Left lung (tissue), 10 donors: Measurements from ENCODE around the gene TSPAN14. TPM values are rescaled to one million over a fixed set of nuclear protein-coding genes. Genes with fewer than 3 reads are reported as not detected.

Source experiments
- ATAC-seq: fragments of 200-7000 bp; cut with Tn5 transposase; one replicate; pipeline ENCODE4 v1.9.1; 2020; ENCODE audit warnings: moderate library complexity
- DNase-seq, 4 donors: peaks; one replicate each; pipeline ENCODE4 v3.0.0-alpha.2; 2013 to 2020
- H3K27ac ChIP-seq, 2 donors: fragments of 200-600 bp; sonication (generic) in 1 of 2; one replicate each; pipeline versions ENCODE4 v1.5.0 to v1.8.0; 2020 to 2021
- H3K27me3 ChIP-seq, 2 donors: fragments of 200-600 bp; sonication (generic) in 1 of 2; one replicate each; pipeline versions ENCODE4 v1.5.0 to v1.8.0; 2020 to 2021
- H3K36me3 ChIP-seq, 2 donors: fragments of 200-600 bp; sonication (generic) in 1 of 2; one replicate each; pipeline versions ENCODE4 v1.5.0 to v1.8.0; 2020 to 2021
- H3K4me1 ChIP-seq, 2 donors: fragments of 200-600 bp; one replicate each; pipeline ENCODE4 v1.8.0; 2021
- H3K4me3 ChIP-seq, 2 donors: fragments of 200-600 bp; sonication (generic) in 1 of 2; one replicate each; pipeline versions ENCODE4 v1.5.0 to v1.8.0; 2020 to 2021; ENCODE audit warnings: mild to moderate bottlenecking in 1 of 2
- H3K9me3 ChIP-seq, 2 donors: fragments of 200-600 bp; sonication (generic) in 1 of 2; one replicate each; pipeline versions ENCODE4 v1.5.0 to v1.8.0; 2020 to 2021
- CTCF ChIP-seq, 2 donors: fragments of 200-600 bp; sonication (generic) in 1 of 2; IDR thresholded peaks; one replicate each; pipeline versions ENCODE4 v1.5.0 to v1.8.0; 2021; ENCODE audit warnings: antibody characterized with exemption in 2 of 2
- intact Hi-C, 2 donors: fragments of 100-400 bp; cut with DNase I; formaldehyde crosslinking; loops; one replicate each; pipeline versions ENCODE4 v1.11.2 to v1.14.2; 2022
- polyA plus RNA-seq, 6 donors: library from polyadenylated mRNA; unstranded; fragments of 120-200 nt; gene quantifications; one replicate each; pipeline ENCODE4 v1.2.1, GENCODE V29; 2013; ENCODE audit not compliant: insufficient read length in 6 of 6
- total RNA-seq, 2 donors: library from RNA; stranded (reverse); fragmentation: NEBNext Ultra II Directional; extraction: Animal tissue kit (Norgen Biotek cat#: 25700); gene quantifications; one replicate each; pipeline ENCODE4 v1.2.1, GENCODE V29; 2021
- donor health status: DM: no; HTN: yes; CAD: no.
- donor health status: DM: no; HTN: no; CAD: no.

The TSPAN14 gene
- total and polyA plus RNA-seq, 8 donors, result 76.4 to 158 (median 85.9) TPM

GRCh38 chr10:80485076-80485945 lies 31.2 kb downstream of the TSPAN14 start:
- Histone ChIP-seq H3K4me1 (peaks cover 36 to 96% of the 10 kb centered on the region in 2 donors), H3K9me3 (no peaks in the 10 kb centered on the region), H3K27ac (peak overlapping the region; percentile 58 to 90), H3K4me3 (no peak overlapping the region), H3K27me3 (no peaks in the 10 kb centered on the region), H3K36me3 (peaks cover 0 to 21% of the 10 kb centered on the region in 2 donors)
- no peak for DNase-seq
- ATAC-seq, result peak; percentile 16
- intact Hi-C loops, result no loop called here
- no peak for TF ChIP-seq CTCF (IDR thresholded peaks at IDR 0.05)

- no peaks in the 10 kb centered on the region for H3K27me3 ChIP-seq
- no peak overlapping the region for H3K4me3 ChIP-seq
- ATAC-seq (peak; percentile 19), DNase-seq (no peak)
- H3K36me3 ChIP-seq, result peaks cover 0 to 30% of the 10 kb centered on the region in 2 donors
- intact Hi-C loops, result no loop called here
- peak overlapping the region; percentile 58 to 90 for H3K27ac ChIP-seq
- H3K4me1 ChIP-seq, result peaks cover 36 to 100% of the 10 kb centered on the region in 2 donors
- no peak for TF ChIP-seq CTCF (IDR thresholded peaks at IDR 0.05)
- H3K9me3 ChIP-seq, result no peaks in the 10 kb centered on the region
Measured at GRCh38 chr10:80485946-80486764, 32.0 kb downstream of the TSPAN14 start.

GRCh38 chr10:80486785-80487420 lies 32.8 kb downstream of the TSPAN14 start:
- ATAC-seq, result no peak
- intact Hi-C loops, result no loop called here
- peaks cover 40 to 100% of the 10 kb centered on the region in 2 donors for H3K4me1 ChIP-seq
- TF ChIP-seq CTCF (IDR thresholded peaks at IDR 0.05), result no peak
- DNase-seq, result no peak
- no peaks in the 10 kb centered on the region for H3K27me3 ChIP-seq
- peak overlapping the region; percentile 58 to 90 for H3K27ac ChIP-seq
- peaks cover 0 to 32% of the 10 kb centered on the region in 2 donors for H3K36me3 ChIP-seq
- H3K9me3 ChIP-seq, result no peaks in the 10 kb centered on the region
- H3K4me3 ChIP-seq, result no peak overlapping the region

GRCh38 chr10:80487421-80487785 lies 33.3 kb downstream of the TSPAN14 start:
- no peak for ATAC-seq
- H3K27me3 ChIP-seq, result no peaks in the 10 kb centered on the region
- H3K36me3 ChIP-seq, result peaks cover 0 to 37% of the 10 kb centered on the region in 2 donors
- TF ChIP-seq CTCF (IDR thresholded peaks at IDR 0.05), result no peak
- H3K9me3 ChIP-seq, result no peaks in the 10 kb centered on the region
- peak overlapping the region in 1 of 2 donors; percentile 10 for H3K4me3 ChIP-seq
- H3K27ac ChIP-seq, result peak overlapping the region; percentile 39 to 90
- intact Hi-C loops, result no loop called here
- H3K4me1 ChIP-seq, result peaks cover 40 to 100% of the 10 kb centered on the region in 2 donors
- no peak for DNase-seq
